Activated CD8-positive, alpha-beta memory T cell treated with anti-CD3 and anti-CD28 coated beads for 36 hours (primary cell): ENCODE measurements around the gene HEG1. TPM values are rescaled to one million over a fixed set of nuclear protein-coding genes. Genes with fewer than 3 reads are reported as not detected.
"Not testable (repeated sequence)": the region's sequence is repeated elsewhere in the genome, so short reads cannot be mapped to it uniquely, and the experiment has no call there.

Experiments used
- CTCF ChIA-PET: fragments of 350-600 bp; sonication (Branson Sonifier 250); formaldehyde crosslinking; loops from one replicate; lab custom pipeline; 2021; ENCODE audit warnings: antibody characterized with exemption; lab: Charles Lee
- POLR2A ChIA-PET: fragments of 350-600 bp; sonication (Branson Sonifier 250); formaldehyde crosslinking; loops from one replicate; lab custom pipeline; 2021; ENCODE audit warnings: antibody characterized with exemption; lab: Charles Lee
- total RNA-seq, 2 experiments: library from RNA; stranded (reverse); gene quantifications; one replicate each; pipeline ENCODE4 v1.2.3, GENCODE V29; 2021

Gene HEG1
- 10 to 100 TPM; 26.8 to 27.0 TPM for total RNA-seq

GRCh38 chr3:125055913-125056745 is at the start of gene HEG1:
Gene HEG1, minus strand, starts transcription at chr3:125055997. Its CDS starts 107 bp downstream, at chr3:125055890.
- CTCF ChIA-PET: interaction anchor here (0.7 kb wide), 1 partner anchor 20 kb away, joined by 3 read pairs; no protein-coding TSS in a partner anchor
- POLR2A ChIA-PET: interaction anchor here (0.6 to 0.9 kb wide), 2 partner anchors 10 to 1415 kb away, joined by 3 to 5 read pairs; no protein-coding TSS in a partner anchor

GRCh38 chr3:125105116-125105515 is 49.3 kb upstream of the HEG1 start:
- POLR2A ChIA-PET: no interaction called here
- CTCF ChIA-PET: no interaction called here

- CTCF ChIA-PET: no interaction called here
- POLR2A ChIA-PET: no interaction called here
Observed at GRCh38 chr3:125104639-125105038, 48.8 kb upstream of the HEG1 start.

- CTCF ChIA-PET: interaction anchor here (0.7 kb wide), 1 partner anchor 10 kb away, joined by 3 read pairs; no protein-coding TSS in a partner anchor
- POLR2A ChIA-PET: no interaction called here
Observed at GRCh38 chr3:125103406-125103805, 47.6 kb upstream of the HEG1 start.

GRCh38 chr3:125102470-125102869 is 46.7 kb upstream of the HEG1 start:
- ChIA-PET CTCF (no interaction called here), POLR2A (no interaction called here)

- ChIA-PET POLR2A (no interaction called here), CTCF (no interaction called here)
Observed at GRCh38 chr3:125098611-125099291, 43.0 kb upstream of the HEG1 start.

GRCh38 chr3:125090649-125091048 is 34.9 kb upstream of the HEG1 start:
- POLR2A ChIA-PET: no interaction called here
- CTCF ChIA-PET: no interaction called here

- ChIA-PET POLR2A (interaction anchor here (0.6 kb wide), 1 partner anchor 9 kb away, joined by 5 read pairs; no protein-coding TSS in a partner anchor), CTCF (no interaction called here)
Observed at GRCh38 chr3:125087768-125088391, 32.1 kb upstream of the HEG1 start.

GRCh38 chr3:125085166-125085565 is 29.4 kb upstream of the HEG1 start:
- ChIA-PET POLR2A (no interaction called here), CTCF (no interaction called here)

GRCh38 chr3:125083776-125084175 is 28.0 kb upstream of the HEG1 start:
- ChIA-PET CTCF (interaction anchor here (1.4 kb wide), 1 partner anchor 81 kb away, joined by 3 read pairs; no protein-coding TSS in a partner anchor), POLR2A (no interaction called here)

- CTCF ChIA-PET, POLR2A ChIA-PET: not testable (repeated sequence)
Observed at GRCh38 chr3:125082339-125082738, 26.5 kb upstream of the HEG1 start.

- ChIA-PET POLR2A (no interaction called here), CTCF (no interaction called here)
Observed at GRCh38 chr3:125080077-125080476, 24.3 kb upstream of the HEG1 start.

- CTCF ChIA-PET: no interaction called here
- POLR2A ChIA-PET: no interaction called here
Observed at GRCh38 chr3:125079675-125080045, 23.9 kb upstream of the HEG1 start.

- ChIA-PET POLR2A (interaction anchor here (0.6 kb wide), 1 partner anchor 9 kb away, joined by 5 read pairs; no protein-coding TSS in a partner anchor), CTCF (no interaction called here)
Observed at GRCh38 chr3:125078951-125079674, 23.3 kb upstream of the HEG1 start.

- ChIA-PET CTCF (no interaction called here), POLR2A (no interaction called here)
Observed at GRCh38 chr3:125077864-125078263, 22.1 kb upstream of the HEG1 start.

- CTCF ChIA-PET: no interaction called here
- POLR2A ChIA-PET: no interaction called here
Observed at GRCh38 chr3:125076464-125076863, 20.7 kb upstream of the HEG1 start.

GRCh38 chr3:125075738-125076137 is 19.9 kb upstream of the HEG1 start:
- POLR2A ChIA-PET: no interaction called here
- CTCF ChIA-PET: no interaction called here

- CTCF ChIA-PET: no interaction called here
- POLR2A ChIA-PET: no interaction called here
Observed at GRCh38 chr3:125073390-125073905, 17.7 kb upstream of the HEG1 start.

GRCh38 chr3:125072749-125073389 is 17.1 kb upstream of the HEG1 start:
- CTCF ChIA-PET: no interaction called here
- POLR2A ChIA-PET: no interaction called here
